ENCODE data around the gene RAB3B.

- TF ChIP-seq POLR2AphosphoS5 (IDR thresholded peaks at IDR 0.05; ENCODE audit: low read depth, low read length) (no peak), REST (IDR thresholded peaks at IDR 0.05; ENCODE audit: insufficient read depth in 1 of 2, low read depth in 2 of 2, low read length in 2 of 2) (no peak)
Measured at GRCh38 chr1:51877434-51878307, 112.8 kb downstream of the RAB3B start.

All from PFSK-1 (cell line).